Measurements from ENCODE around the gene PHEX.
A peak's percentile ranks its signal among the peaks of the same experiment; 100 is the strongest.

PHEX gene

DNA sequence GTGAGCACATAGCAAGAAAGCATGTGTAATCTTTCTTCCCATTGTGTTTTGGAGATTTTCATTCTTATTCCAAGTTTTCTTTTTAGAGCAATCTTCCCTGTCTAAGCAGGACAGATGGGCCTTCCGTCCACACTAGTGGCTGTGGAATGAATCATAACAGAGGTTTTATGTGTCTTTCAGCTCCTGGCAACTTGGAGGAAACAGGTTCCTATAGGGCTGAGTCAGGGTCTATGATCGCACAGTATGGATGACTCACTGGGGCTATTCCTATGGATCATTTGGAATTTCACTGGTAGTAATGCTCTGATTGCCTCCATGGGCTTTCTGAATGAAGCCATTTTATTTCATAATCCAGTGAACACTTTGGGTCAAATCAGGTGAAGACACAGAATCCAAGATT lies 188.8 kb downstream of the PHEX start (continued):
- TF ChIP-seq ZNF70 (CRISPR knock-in tag; IDR thresholded peaks at IDR 0.05) (no peak), ESRRG (CRISPR knock-in tag; IDR thresholded peaks at IDR 0.05) (no peak), BACH2 (CRISPR knock-in tag; IDR thresholded peaks at IDR 0.05; ENCODE audit: borderline replicate concordance) (no peak), ZFP30 (CRISPR knock-in tag; IDR thresholded peaks at IDR 0.05) (no peak), PPARA (CRISPR knock-in tag; IDR thresholded peaks at IDR 0.05; ENCODE audit: borderline replicate concordance) (no peak), RARB (CRISPR knock-in tag; IDR thresholded peaks at IDR 0.05) (no peak), CSDC2 (CRISPR knock-in tag; IDR thresholded peaks at IDR 0.05) (no peak), SNAI2 (CRISPR knock-in tag; IDR thresholded peaks at IDR 0.05) (no peak)

DNA sequence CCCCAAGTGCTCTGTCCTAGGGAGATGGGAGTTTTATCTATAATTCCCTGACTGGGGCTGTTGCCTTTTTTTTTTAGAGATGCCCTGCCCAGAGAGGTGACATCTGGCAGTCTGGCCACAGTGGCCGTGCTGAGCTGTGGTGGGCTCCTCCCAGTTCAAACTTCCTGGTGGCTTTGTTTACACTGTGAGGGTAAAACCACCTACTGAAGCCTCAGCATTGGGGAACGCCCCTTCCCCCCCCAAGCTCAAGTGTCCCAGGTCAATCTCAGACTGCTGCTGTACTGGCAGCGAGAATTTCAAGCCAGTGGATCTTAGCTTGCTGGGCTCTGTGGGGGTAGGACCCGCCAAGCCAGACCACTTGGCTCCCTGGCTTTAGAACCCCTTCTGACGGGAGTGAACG lies 202.3 kb downstream of the PHEX start:
- no peak for TF ChIP-seq ZC3H10 (CRISPR knock-in tag; IDR thresholded peaks at IDR 0.05)
- TF ChIP-seq ZNF70 (CRISPR knock-in tag; IDR thresholded peaks at IDR 0.05) = no peak

DNA sequence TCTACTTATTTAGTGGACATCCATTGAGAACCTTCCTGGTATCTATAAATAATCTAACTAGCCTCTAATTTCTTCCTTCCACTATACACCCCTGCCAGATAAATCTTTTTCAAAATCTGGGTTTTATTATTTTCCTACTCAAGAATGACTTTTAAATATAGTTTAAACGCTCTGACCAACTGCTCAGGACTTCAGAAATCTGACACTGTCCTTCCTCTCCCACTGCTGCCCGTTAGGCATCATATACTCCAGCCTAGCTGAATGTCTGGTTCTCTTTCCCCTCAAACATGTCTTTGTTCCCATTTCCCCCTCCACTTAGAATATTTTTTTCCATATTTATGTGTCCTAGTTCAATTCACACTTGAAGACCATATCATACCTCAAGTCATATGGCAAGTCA lies 205.4 kb downstream of the PHEX start:
- no peak for TF ChIP-seq OSR1 (CRISPR knock-in tag; IDR thresholded peaks at IDR 0.05)
- TF ChIP-seq, protein P1, sequence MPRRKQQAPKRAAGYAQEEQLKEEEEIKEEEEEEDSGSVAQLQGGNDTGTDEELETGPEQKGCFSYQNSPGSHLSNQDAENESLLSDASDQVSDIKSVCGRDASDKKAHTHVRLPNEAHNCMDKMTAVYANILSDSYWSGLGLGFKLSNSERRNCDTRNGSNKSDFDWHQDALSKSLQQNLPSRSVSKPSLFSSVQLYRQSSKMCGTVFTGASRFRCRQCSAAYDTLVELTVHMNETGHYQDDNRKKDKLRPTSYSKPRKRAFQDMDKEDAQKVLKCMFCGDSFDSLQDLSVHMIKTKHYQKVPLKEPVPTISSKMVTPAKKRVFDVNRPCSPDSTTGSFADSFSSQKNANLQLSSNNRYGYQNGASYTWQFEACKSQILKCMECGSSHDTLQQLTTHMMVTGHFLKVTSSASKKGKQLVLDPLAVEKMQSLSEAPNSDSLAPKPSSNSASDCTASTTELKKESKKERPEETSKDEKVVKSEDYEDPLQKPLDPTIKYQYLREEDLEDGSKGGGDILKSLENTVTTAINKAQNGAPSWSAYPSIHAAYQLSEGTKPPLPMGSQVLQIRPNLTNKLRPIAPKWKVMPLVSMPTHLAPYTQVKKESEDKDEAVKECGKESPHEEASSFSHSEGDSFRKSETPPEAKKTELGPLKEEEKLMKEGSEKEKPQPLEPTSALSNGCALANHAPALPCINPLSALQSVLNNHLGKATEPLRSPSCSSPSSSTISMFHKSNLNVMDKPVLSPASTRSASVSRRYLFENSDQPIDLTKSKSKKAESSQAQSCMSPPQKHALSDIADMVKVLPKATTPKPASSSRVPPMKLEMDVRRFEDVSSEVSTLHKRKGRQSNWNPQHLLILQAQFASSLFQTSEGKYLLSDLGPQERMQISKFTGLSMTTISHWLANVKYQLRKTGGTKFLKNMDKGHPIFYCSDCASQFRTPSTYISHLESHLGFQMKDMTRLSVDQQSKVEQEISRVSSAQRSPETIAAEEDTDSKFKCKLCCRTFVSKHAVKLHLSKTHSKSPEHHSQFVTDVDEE (CRISPR knock-in tag; IDR thresholded peaks at IDR 0.05) = no peak
- TF ChIP-seq ZFP30 (CRISPR knock-in tag; IDR thresholded peaks at IDR 0.05) = no peak
- TF ChIP-seq TOX (CRISPR knock-in tag; IDR thresholded peaks at IDR 0.05; ENCODE audit: borderline replicate concordance) = no peak
- no peak for TF ChIP-seq PPARA (CRISPR knock-in tag; IDR thresholded peaks at IDR 0.05; ENCODE audit: borderline replicate concordance)
- TF ChIP-seq, protein P2, sequence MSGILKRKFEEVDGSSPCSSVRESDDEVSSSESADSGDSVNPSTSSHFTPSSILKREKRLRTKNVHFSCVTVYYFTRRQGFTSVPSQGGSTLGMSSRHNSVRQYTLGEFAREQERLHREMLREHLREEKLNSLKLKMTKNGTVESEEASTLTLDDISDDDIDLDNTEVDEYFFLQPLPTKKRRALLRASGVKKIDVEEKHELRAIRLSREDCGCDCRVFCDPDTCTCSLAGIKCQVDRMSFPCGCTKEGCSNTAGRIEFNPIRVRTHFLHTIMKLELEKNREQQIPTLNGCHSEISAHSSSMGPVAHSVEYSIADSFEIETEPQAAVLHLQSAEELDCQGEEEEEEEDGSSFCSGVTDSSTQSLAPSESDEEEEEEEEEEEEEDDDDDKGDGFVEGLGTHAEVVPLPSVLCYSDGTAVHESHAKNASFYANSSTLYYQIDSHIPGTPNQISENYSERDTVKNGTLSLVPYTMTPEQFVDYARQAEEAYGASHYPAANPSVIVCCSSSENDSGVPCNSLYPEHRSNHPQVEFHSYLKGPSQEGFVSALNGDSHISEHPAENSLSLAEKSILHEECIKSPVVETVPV (CRISPR knock-in tag; IDR thresholded peaks at IDR 0.05) = no peak
- TF ChIP-seq ARNTL (CRISPR knock-in tag; IDR thresholded peaks at IDR 0.05; ENCODE audit: borderline replicate concordance, low read depth) = no peak
- no peak for TF ChIP-seq RARB (CRISPR knock-in tag; IDR thresholded peaks at IDR 0.05)
- TF ChIP-seq ZNF70 (CRISPR knock-in tag; IDR thresholded peaks at IDR 0.05) = no peak
- TF ChIP-seq BACH2 (CRISPR knock-in tag; IDR thresholded peaks at IDR 0.05; ENCODE audit: borderline replicate concordance) = no peak
- TF ChIP-seq ESRRG (CRISPR knock-in tag; IDR thresholded peaks at IDR 0.05) = no peak
- TF ChIP-seq, protein P3, sequence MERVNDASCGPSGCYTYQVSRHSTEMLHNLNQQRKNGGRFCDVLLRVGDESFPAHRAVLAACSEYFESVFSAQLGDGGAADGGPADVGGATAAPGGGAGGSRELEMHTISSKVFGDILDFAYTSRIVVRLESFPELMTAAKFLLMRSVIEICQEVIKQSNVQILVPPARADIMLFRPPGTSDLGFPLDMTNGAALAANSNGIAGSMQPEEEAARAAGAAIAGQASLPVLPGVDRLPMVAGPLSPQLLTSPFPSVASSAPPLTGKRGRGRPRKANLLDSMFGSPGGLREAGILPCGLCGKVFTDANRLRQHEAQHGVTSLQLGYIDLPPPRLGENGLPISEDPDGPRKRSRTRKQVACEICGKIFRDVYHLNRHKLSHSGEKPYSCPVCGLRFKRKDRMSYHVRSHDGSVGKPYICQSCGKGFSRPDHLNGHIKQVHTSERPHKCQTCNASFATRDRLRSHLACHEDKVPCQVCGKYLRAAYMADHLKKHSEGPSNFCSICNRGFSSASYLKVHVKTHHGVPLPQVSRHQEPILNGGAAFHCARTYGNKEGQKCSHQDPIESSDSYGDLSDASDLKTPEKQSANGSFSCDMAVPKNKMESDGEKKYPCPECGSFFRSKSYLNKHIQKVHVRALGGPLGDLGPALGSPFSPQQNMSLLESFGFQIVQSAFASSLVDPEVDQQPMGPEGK (CRISPR knock-in tag; IDR thresholded peaks at IDR 0.05; ENCODE audit: borderline replicate concordance) = no peak
- TF ChIP-seq, protein P4, sequence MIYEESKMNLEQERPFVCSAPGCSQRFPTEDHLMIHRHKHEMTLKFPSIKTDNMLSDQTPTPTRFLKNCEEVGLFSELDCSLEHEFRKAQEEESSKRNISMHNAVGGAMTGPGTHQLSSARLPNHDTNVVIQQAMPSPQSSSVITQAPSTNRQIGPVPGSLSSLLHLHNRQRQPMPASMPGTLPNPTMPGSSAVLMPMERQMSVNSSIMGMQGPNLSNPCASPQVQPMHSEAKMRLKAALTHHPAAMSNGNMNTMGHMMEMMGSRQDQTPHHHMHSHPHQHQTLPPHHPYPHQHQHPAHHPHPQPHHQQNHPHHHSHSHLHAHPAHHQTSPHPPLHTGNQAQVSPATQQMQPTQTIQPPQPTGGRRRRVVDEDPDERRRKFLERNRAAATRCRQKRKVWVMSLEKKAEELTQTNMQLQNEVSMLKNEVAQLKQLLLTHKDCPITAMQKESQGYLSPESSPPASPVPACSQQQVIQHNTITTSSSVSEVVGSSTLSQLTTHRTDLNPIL (CRISPR knock-in tag; IDR thresholded peaks at IDR 0.05; ENCODE audit: low read depth) = no peak
- TF ChIP-seq ISL1 (CRISPR knock-in tag; IDR thresholded peaks at IDR 0.05) = no peak
- ATAC-seq = peak; percentile 86

More for the DNA sequence above, 202.3 kb downstream of the PHEX start:
- no peak for ATAC-seq

DNA sequence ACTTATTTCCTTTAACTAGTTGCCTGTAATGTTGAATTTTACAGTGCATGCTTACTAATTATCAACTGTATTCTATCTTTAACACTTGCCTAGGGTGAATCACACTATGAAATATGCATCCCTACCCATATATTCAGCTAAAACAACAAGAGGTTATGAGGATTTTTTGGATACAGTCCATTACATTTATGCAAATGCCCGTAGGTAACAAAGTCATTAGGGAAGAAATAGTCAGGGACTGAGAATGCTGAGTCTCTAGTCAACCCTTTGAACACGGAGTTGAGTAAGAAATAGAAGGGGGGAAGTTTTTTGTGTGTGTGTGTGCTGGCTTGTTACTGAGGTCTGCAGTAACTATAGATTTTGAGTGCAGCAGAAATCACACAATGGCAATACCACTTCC lies 214.5 kb downstream of the PHEX start:
- TF ChIP-seq BACH2 (CRISPR knock-in tag; IDR thresholded peaks at IDR 0.05; ENCODE audit: borderline replicate concordance) (no peak), GLIS3 (CRISPR knock-in tag; IDR thresholded peaks at IDR 0.05) (no peak), ZNF8 (CRISPR knock-in tag; IDR thresholded peaks at IDR 0.05) (no peak), ISL1 (CRISPR knock-in tag; IDR thresholded peaks at IDR 0.05) (no peak)
- TF ChIP-seq, protein P2 (CRISPR knock-in tag; IDR thresholded peaks at IDR 0.05) = no peak
- ATAC-seq = no peak; the same call in 1 of the 3 replicates
